Endothelial cell of umbilical vein (primary cell): Measurements from ENCODE around the gene C8A. TPM values are rescaled to one million over a fixed set of nuclear protein-coding genes. Genes with fewer than 3 reads are reported as not detected.

Experiments
- BruUV-seq: library from RNA; stranded (reverse); fragments of 400-500 nt; replicated peaks from 2 replicates; lab custom pipeline; 2021; lab: Mats Ljungman, UMichigan
- CTCF ChIA-PET: fragments of 300-600, 350-600 bp; sonication (Branson Sonifier 250); formaldehyde crosslinking; loops from one replicate; lab custom pipeline; 2021; ENCODE audit warnings: antibody characterized with exemption, inconsistent platforms; lab: Charles Lee
- POLR2A ChIA-PET: fragments of 300-600, 350-600 bp; sonication (Branson Sonifier 250); formaldehyde crosslinking; loops from one replicate; lab custom pipeline; 2021; ENCODE audit warnings: antibody characterized with exemption, inconsistent platforms; lab: Charles Lee
- DNase-seq: peaks from one replicate; pipeline ENCODE4 v3.0.0-alpha.2; 2011; ENCODE audit warnings: low read depth, low spot score
- FAIRE-seq: peaks from 2 replicates; lab custom pipeline; 2011; peaks lifted over from hg19 to GRCh38; lab: Jason Lieb, UNC
- H2AFZ ChIP-seq: 2 replicates; pipeline ENCODE4 v1.6.0; 2012; ENCODE audit warnings: low read depth, low read length, control low read depth, inconsistent platforms
- H3K27ac ChIP-seq: 2 replicates; pipeline ENCODE4 v1.5.1; 2011; ENCODE audit warnings: low read depth, mild to moderate bottlenecking, control low read depth, low read length, moderate library complexity; ENCODE audit not compliant: insufficient read depth
- H3K27me3 ChIP-seq, 2 experiments: 2 replicates each; pipeline versions ENCODE4 v1.6.0 to v1.6.1; 2011; ENCODE audit warnings: low read length in 2 of 2, mixed read lengths in 1 of 2; ENCODE audit not compliant: control insufficient read depth in 2 of 2, insufficient read depth in 2 of 2
- H3K36me3 ChIP-seq, 2 experiments: 2 replicates in 1 of 2; 3 replicates in 1 of 2; pipeline ENCODE4 v1.5.1; 2011; ENCODE audit warnings: low read length in 2 of 2, mild to moderate bottlenecking in 1 of 2, moderate library complexity in 1 of 2; ENCODE audit not compliant: control insufficient read depth in 2 of 2, insufficient read depth in 2 of 2; ENCODE audit errors: extremely low read depth in 1 of 2
- H3K4me1 ChIP-seq: 3 replicates; pipeline ENCODE4 v1.5.1; 2011; ENCODE audit warnings: mild to moderate bottlenecking, low read length; ENCODE audit not compliant: control insufficient read depth, insufficient read depth; ENCODE audit errors: extremely low read depth
- H3K4me2 ChIP-seq: 2 replicates; pipeline ENCODE4 v1.6.1; 2011; ENCODE audit warnings: low read length, control low read depth, mixed read lengths; ENCODE audit not compliant: insufficient read depth
- H3K4me3 ChIP-seq, 3 experiments: fragments of 200-600 bp in 1 of 3; sonication (generic), shearing (Covaris generic) in 1 of 3; replicated peaks in 1 of 3; 2 replicates each; pipeline ENCODE4 v1.5.1; 2011 to 2016; ENCODE audit warnings: control low read depth in 3 of 3, low read length in 3 of 3, mild to moderate bottlenecking in 2 of 3, inconsistent platforms in 1 of 3, low read depth in 1 of 3, moderate library complexity in 1 of 3; ENCODE audit not compliant: insufficient read depth in 1 of 3
- H3K79me2 ChIP-seq: 2 replicates; pipeline ENCODE4 v1.6.0; 2012; ENCODE audit warnings: low read length, inconsistent platforms; ENCODE audit not compliant: control insufficient read depth, insufficient read depth
- H3K9ac ChIP-seq: replicated peaks from 2 replicates; pipeline ENCODE3; 2011; ENCODE audit warnings: low read length, control low read depth; ENCODE audit not compliant: insufficient read depth; ENCODE audit errors: extremely low read depth
- H3K9me1 ChIP-seq: replicated peaks from 3 replicates; pipeline ENCODE4 v1.6.0; 2011; ENCODE audit warnings: mild to moderate bottlenecking, low read length; ENCODE audit not compliant: control insufficient read depth, insufficient read depth; ENCODE audit errors: extremely low read depth
- H3K9me3 ChIP-seq: replicated peaks from 2 replicates; pipeline ENCODE4 v1.5.1; 2012; ENCODE audit warnings: low read length, inconsistent platforms; ENCODE audit not compliant: control insufficient read depth, insufficient read depth
- H4K20me1 ChIP-seq: replicated peaks from 2 replicates; pipeline ENCODE3; 2011; ENCODE audit warnings: mild to moderate bottlenecking, low read length; ENCODE audit not compliant: control insufficient read depth, insufficient read depth; ENCODE audit errors: extremely low read depth
- CTCF ChIP-seq, 2 donors: IDR thresholded peaks; 1 replicate in 1 of 2; 2 replicates in 1 of 2; pipeline ENCODE4 v1.5.1; 2011; ENCODE audit warnings: low read length in 2 of 2, mild to moderate bottlenecking in 2 of 2, moderate library complexity in 2 of 2, control low read depth in 1 of 2, inconsistent platforms in 1 of 2, low read depth in 1 of 2; ENCODE audit not compliant: insufficient read depth in 1 of 2; ENCODE audit errors: extremely low read depth in 1 of 2
- EZH2 ChIP-seq: IDR thresholded peaks from 2 replicates; pipeline ENCODE4 v1.6.1; 2012; ENCODE audit warnings: borderline replicate concordance, low read depth, mild to moderate bottlenecking, moderate library complexity, low read length, inconsistent platforms; ENCODE audit not compliant: severe bottlenecking
- FOS ChIP-seq: IDR thresholded peaks from 2 replicates; pipeline ENCODE4 v1.6.1; 2011; ENCODE audit warnings: mild to moderate bottlenecking, low read length, moderate library complexity, borderline replicate concordance; ENCODE audit not compliant: insufficient read depth
- GATA2 ChIP-seq: IDR thresholded peaks from 2 replicates; pipeline ENCODE4 v1.7.0; 2011; ENCODE audit warnings: low read depth, mild to moderate bottlenecking, moderate library complexity, mixed read lengths, low read length; ENCODE audit not compliant: insufficient read length, insufficient read depth
- JUN ChIP-seq: IDR thresholded peaks from 2 replicates; pipeline ENCODE4 v1.6.1; 2011; ENCODE audit warnings: borderline replicate concordance, low read depth; ENCODE audit not compliant: insufficient read length, insufficient read depth
- MAX ChIP-seq: IDR thresholded peaks from 2 replicates; pipeline ENCODE4 v1.6.1; 2011; ENCODE audit not compliant: insufficient read depth, insufficient read length
- MYC ChIP-seq: IDR thresholded peaks from one replicate; pipeline ENCODE4 v1.6.1; 2011; ENCODE audit warnings: mild to moderate bottlenecking, low read depth, low read length
- POLR2A ChIP-seq: IDR thresholded peaks from 2 replicates; pipeline ENCODE4 v1.6.1; 2012; ENCODE audit warnings: low read depth, mild to moderate bottlenecking, control low read depth, low read length
- POLR2AphosphoS5 ChIP-seq: IDR thresholded peaks from 2 replicates; pipeline ENCODE4 v1.6.1; 2012; ENCODE audit warnings: low read depth, mild to moderate bottlenecking, control low read depth, low read length, moderate library complexity; ENCODE audit not compliant: insufficient read depth
- dilution Hi-C: fragments of 300-500 bp; cut with MboI; formaldehyde crosslinking; loops from one replicate; pipeline ENCODE4 v1.15.0; 2019; ENCODE audit warnings: low sequenced_read_pairs; ENCODE audit not compliant: extremely low pct_ligation_motif_present
- intact Hi-C: fragments of 100-400 bp; cut with micrococcal nuclease; formaldehyde crosslinking; loops from one replicate; pipeline ENCODE4 v1.10.0; 2022
- polyA plus RNA-seq, 4 experiments: library from polyadenylated mRNA; depleted of rRNA in 3 of 4; stranded (reverse) in 3 of 4; unstranded in 1 of 4; fragments of >200 nt; gene quantifications; 2 replicates each; pipeline versions ENCODE4 v1.2.1 to v1.2.3, GENCODE V29; 2011 to 2012; ENCODE audit warnings: missing spikeins in 1 of 4
- total RNA-seq: library from RNA; stranded (reverse); gene quantifications from 2 replicates; pipeline ENCODE4 v1.2.3, GENCODE V29; 2021

Gene C8A
- total and polyA plus RNA-seq, 2 donors (not counting 3 experiments of a cell fraction or from before 2014, with no cell fraction given), result not detected

GRCh38 chr1:56881417-56881816 lies 26.8 kb downstream of the C8A start:
- no peak for TF ChIP-seq POLR2A
- no peak for TF ChIP-seq MAX
- TF ChIP-seq GATA2, result no peak
- TF ChIP-seq CTCF (IDR thresholded peaks at IDR 0.05; ENCODE audit: extremely low read depth in 1 of 2, insufficient read depth in 1 of 2, low read depth in 1 of 2, low read length in 2 of 2), result no peak
- TF ChIP-seq EZH2, result no peak
- CTCF ChIA-PET, result no interaction called here
- Histone ChIP-seq H3K9me1 (no peaks in the 10 kb centered on the region), H2AFZ (no peak overlapping the region), H3K4me1 (no peaks in the 10 kb centered on the region), H4K20me1 (no peaks in the 10 kb centered on the region), H3K27me3 (no peaks in the 10 kb centered on the region), H3K36me3 (no peaks in the 10 kb centered on the region), H3K9me3 (no peaks in the 10 kb centered on the region), H3K79me2 (no peaks in the 10 kb centered on the region), H3K9ac (no peak overlapping the region), H3K4me2 (no peak overlapping the region), H3K27ac (no peak overlapping the region), H3K4me3 (no peak overlapping the region)
- no TSS peak for BruUV-seq
- intact Hi-C loops (no loop called here), dilution Hi-C loops (no loop called here)
- POLR2A ChIA-PET, result no interaction called here
- DNase-seq (no peak), FAIRE-seq (no peak)

GRCh38 chr1:56890229-56890628 lies 35.6 kb downstream of the C8A start:
- FAIRE-seq (no peak), DNase-seq (no peak)
- no peak overlapping the region for H3K9ac ChIP-seq
- TF ChIP-seq POLR2A (no peak), JUN (no peak), CTCF (IDR thresholded peaks at IDR 0.05; ENCODE audit: extremely low read depth in 1 of 2, insufficient read depth in 1 of 2, low read depth in 1 of 2, low read length in 2 of 2) (no peak), POLR2AphosphoS5 (no peak), EZH2 (no peak), FOS (no peak), MAX (no peak), MYC (no peak), GATA2 (no peak)
- H2AFZ ChIP-seq, result no peak overlapping the region
- no peak overlapping the region for H3K27ac ChIP-seq
- POLR2A ChIA-PET, result no interaction called here
- H3K4me1 ChIP-seq, result no peaks in the 10 kb centered on the region
- H3K9me3 ChIP-seq, result no peaks in the 10 kb centered on the region
- H3K79me2 ChIP-seq, result no peaks in the 10 kb centered on the region
- intact Hi-C loops, result no loop called here
- no peaks in the 10 kb centered on the region for H4K20me1 ChIP-seq
- no peaks in the 10 kb centered on the region for H3K27me3 ChIP-seq
- H3K4me3 ChIP-seq, result no peak overlapping the region
- H3K4me2 ChIP-seq, result no peak overlapping the region
- CTCF ChIA-PET, result no interaction called here
- H3K36me3 ChIP-seq, result no peaks in the 10 kb centered on the region
- dilution Hi-C loops, result no loop called here
- no peaks in the 10 kb centered on the region for H3K9me1 ChIP-seq
- no TSS peak for BruUV-seq
